OCI-LY1 (cell line): ENCODE data around the gene TBX15.

Source experiments
- H2AFZ ChIP-seq: fragments of 200-600 bp; sonication (generic), shearing (Covaris generic); 2 replicates; pipeline ENCODE4 v1.6.0; 2014; ENCODE audit warnings: antibody characterized with exemption, mild to moderate bottlenecking, low read length
- H3F3A ChIP-seq: fragments of 200-600 bp; sonication (generic), shearing (Covaris generic); 2 replicates; pipeline ENCODE4 v1.6.0; 2014; ENCODE audit warnings: mild to moderate bottlenecking, antibody characterized with exemption, low read length, moderate library complexity; ENCODE audit not compliant: insufficient read depth
- H3K27ac ChIP-seq: fragments of 200-600 bp; sonication (generic); 2 replicates; pipeline ENCODE4 v1.5.1; 2014; ENCODE audit warnings: low read length, mixed run types, mild to moderate bottlenecking, low read depth; ENCODE audit not compliant: poor library complexity, severe bottlenecking
- H3K27me3 ChIP-seq: fragments of 200-600 bp; sonication (generic); 2 replicates; pipeline ENCODE4 v1.6.0; 2014; ENCODE audit warnings: antibody characterized with exemption, mild to moderate bottlenecking, low read length, moderate library complexity; ENCODE audit not compliant: insufficient read depth
- H3K36me3 ChIP-seq: fragments of 200-600 bp; sonication (generic); 2 replicates; pipeline ENCODE4 v1.6.1; 2014; ENCODE audit warnings: mild to moderate bottlenecking, antibody characterized with exemption, low read length, moderate library complexity, mixed read lengths; ENCODE audit not compliant: insufficient read depth
- H3K4me1 ChIP-seq: fragments of 200-600 bp; sonication (generic); 2 replicates; pipeline ENCODE4 v1.5.1; 2014; ENCODE audit warnings: mild to moderate bottlenecking, low read length, moderate library complexity; ENCODE audit not compliant: insufficient read depth, severe bottlenecking
- H3K4me2 ChIP-seq: fragments of 200-600 bp; sonication (generic), shearing (Covaris generic); 2 replicates; pipeline ENCODE4 v1.6.1; 2014; ENCODE audit warnings: low read length
- H3K4me3 ChIP-seq: fragments of 200-600 bp; sonication (generic); 2 replicates; pipeline ENCODE4 v1.5.1; 2014; ENCODE audit warnings: low read length, low read depth, mild to moderate bottlenecking, mixed read lengths; ENCODE audit not compliant: poor library complexity, severe bottlenecking
- H3K79me2 ChIP-seq: fragments of 200-600 bp; shearing (Covaris generic); 2 replicates; pipeline ENCODE4 v1.6.1; 2016; ENCODE audit warnings: mixed run types, low read length, mixed read lengths; ENCODE audit not compliant: insufficient read depth
- H3K9ac ChIP-seq: fragments of 200-600 bp; sonication (generic), shearing (Covaris generic); 2 replicates; pipeline ENCODE4 v1.6.1; 2014; ENCODE audit warnings: mild to moderate bottlenecking, low read length, mixed read lengths
- H3K9me2 ChIP-seq: fragments of 200-600 bp; sonication (generic), shearing (Covaris generic); 2 replicates; pipeline ENCODE4 v1.6.1; 2014; ENCODE audit warnings: low read depth, mild to moderate bottlenecking, low read length, mixed read lengths
- H3K9me3 ChIP-seq: fragments of 200-600 bp; shearing (Covaris generic); 2 replicates; pipeline ENCODE4 v1.6.1; 2014; ENCODE audit warnings: low read length, mixed read lengths
- H4K20me1 ChIP-seq: fragments of 200-600 bp; sonication (generic), shearing (Covaris generic); 2 replicates; pipeline ENCODE4 v1.6.0; 2016; ENCODE audit warnings: mild to moderate bottlenecking, low read length; ENCODE audit not compliant: insufficient read depth
- EZH2 ChIP-seq: fragments of 200-600 bp; sonication (generic), shearing (Covaris generic); IDR thresholded peaks from 2 replicates; pipeline ENCODE4 v1.8.0; 2017; ENCODE audit warnings: borderline replicate concordance, mixed run types, mild to moderate bottlenecking, antibody characterized with exemption, low read length, moderate library complexity, mixed read lengths
- TF ChIP-seq, protein P1 (sequence below): fragments of 200-600 bp; sonication (generic), shearing (Covaris generic); IDR thresholded peaks from 2 replicates; pipeline ENCODE4 v1.5.1; 2017; ENCODE audit warnings: mild to moderate bottlenecking, antibody characterized with exemption, low read length, moderate library complexity, mixed read lengths

Gene TBX15

GRCh38 chr1:119027759-119028158 is 39.6 kb upstream of the TBX15 start:
- Histone ChIP-seq H3K9me3 (no peaks in the 10 kb centered on the region), H3K27me3 (no peaks in the 10 kb centered on the region), H3K27ac (no peak overlapping the region), H4K20me1 (no peaks in the 10 kb centered on the region), H3K9ac (no peak overlapping the region), H3K36me3 (no peaks in the 10 kb centered on the region), H3K79me2 (no peaks in the 10 kb centered on the region), H3K4me1 (no peaks in the 10 kb centered on the region), H3F3A (no peaks in the 10 kb centered on the region), H3K9me2 (no peaks in the 10 kb centered on the region), H3K4me3 (no peak overlapping the region), H2AFZ (no peak overlapping the region), H3K4me2 (no peak overlapping the region)
- TF ChIP-seq, protein P1, sequence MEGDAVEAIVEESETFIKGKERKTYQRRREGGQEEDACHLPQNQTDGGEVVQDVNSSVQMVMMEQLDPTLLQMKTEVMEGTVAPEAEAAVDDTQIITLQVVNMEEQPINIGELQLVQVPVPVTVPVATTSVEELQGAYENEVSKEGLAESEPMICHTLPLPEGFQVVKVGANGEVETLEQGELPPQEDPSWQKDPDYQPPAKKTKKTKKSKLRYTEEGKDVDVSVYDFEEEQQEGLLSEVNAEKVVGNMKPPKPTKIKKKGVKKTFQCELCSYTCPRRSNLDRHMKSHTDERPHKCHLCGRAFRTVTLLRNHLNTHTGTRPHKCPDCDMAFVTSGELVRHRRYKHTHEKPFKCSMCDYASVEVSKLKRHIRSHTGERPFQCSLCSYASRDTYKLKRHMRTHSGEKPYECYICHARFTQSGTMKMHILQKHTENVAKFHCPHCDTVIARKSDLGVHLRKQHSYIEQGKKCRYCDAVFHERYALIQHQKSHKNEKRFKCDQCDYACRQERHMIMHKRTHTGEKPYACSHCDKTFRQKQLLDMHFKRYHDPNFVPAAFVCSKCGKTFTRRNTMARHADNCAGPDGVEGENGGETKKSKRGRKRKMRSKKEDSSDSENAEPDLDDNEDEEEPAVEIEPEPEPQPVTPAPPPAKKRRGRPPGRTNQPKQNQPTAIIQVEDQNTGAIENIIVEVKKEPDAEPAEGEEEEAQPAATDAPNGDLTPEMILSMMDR = no peak
- no peak for TF ChIP-seq EZH2

- Histone ChIP-seq H3K27ac (no peak overlapping the region), H4K20me1 (no peaks in the 10 kb centered on the region), H3K79me2 (no peaks in the 10 kb centered on the region), H3K27me3 (no peaks in the 10 kb centered on the region), H2AFZ (no peak overlapping the region), H3K4me1 (no peaks in the 10 kb centered on the region), H3K9me3 (no peaks in the 10 kb centered on the region), H3K9me2 (no peaks in the 10 kb centered on the region), H3K36me3 (no peaks in the 10 kb centered on the region), H3F3A (no peaks in the 10 kb centered on the region), H3K9ac (no peak overlapping the region), H3K4me3 (no peak overlapping the region), H3K4me2 (no peak overlapping the region)
- TF ChIP-seq EZH2 = no peak
- TF ChIP-seq, protein P1 = no peak
Observed at GRCh38 chr1:119026956-119027355, 38.8 kb upstream of the TBX15 start.

GRCh38 chr1:119015547-119015946 is 27.4 kb upstream of the TBX15 start:
- Histone ChIP-seq H3K79me2 (no peaks in the 10 kb centered on the region), H3K27me3 (no peaks in the 10 kb centered on the region), H3K4me3 (no peak overlapping the region), H3K9me3 (no peaks in the 10 kb centered on the region), H3F3A (no peaks in the 10 kb centered on the region), H3K9me2 (no peaks in the 10 kb centered on the region), H3K36me3 (no peaks in the 10 kb centered on the region), H4K20me1 (no peaks in the 10 kb centered on the region), H3K4me2 (no peak overlapping the region), H3K27ac (no peak overlapping the region), H3K9ac (no peak overlapping the region), H2AFZ (no peak overlapping the region), H3K4me1 (no peaks in the 10 kb centered on the region)
- TF ChIP-seq, protein P1 = no peak
- TF ChIP-seq EZH2 = no peak
